HG02642 (cell line): Measurements from ENCODE around the gene ARHGDIA.

Experiments
- ATAC-seq: cut with Tn5 transposase; IDR thresholded peaks from one replicate; pipeline ENCODE4 v1.9.1; 2021; ENCODE audit warnings: mild to moderate bottlenecking; ENCODE audit not compliant: unreplicated experiment, poor library complexity

ARHGDIA gene

DNA sequence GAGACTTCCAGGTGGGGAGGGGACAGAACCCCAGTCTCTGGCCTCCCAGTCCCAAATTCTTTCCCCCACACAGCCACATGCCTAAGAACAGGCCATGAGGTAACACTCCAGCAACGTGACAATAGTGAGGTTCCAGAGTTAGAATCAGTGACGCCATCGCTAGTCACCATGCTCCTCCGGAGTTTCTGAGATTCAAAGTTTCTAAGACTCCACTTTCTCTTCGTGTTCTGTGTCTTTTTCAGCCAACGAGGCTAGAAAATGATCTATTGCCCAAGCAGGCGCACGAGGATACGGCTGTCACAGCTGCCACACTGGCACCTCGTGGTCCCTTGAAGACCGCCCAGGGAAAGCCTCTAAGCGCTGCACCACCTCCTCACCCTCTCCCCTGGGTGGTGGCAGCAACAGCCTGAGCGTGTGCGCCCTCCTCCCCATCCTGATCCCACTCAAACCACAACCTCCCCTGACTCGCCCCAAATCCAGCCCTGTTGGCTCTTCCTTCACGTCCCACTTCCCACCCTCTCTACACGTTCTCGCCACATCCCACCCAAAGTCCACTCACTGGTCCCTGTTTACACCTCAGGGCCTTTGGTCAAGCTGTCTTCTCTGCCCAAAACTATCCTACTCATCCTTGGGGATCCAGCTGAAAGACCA lies 39.1 kb downstream of the ARHGDIA start:
- no peak for ATAC-seq

DNA sequence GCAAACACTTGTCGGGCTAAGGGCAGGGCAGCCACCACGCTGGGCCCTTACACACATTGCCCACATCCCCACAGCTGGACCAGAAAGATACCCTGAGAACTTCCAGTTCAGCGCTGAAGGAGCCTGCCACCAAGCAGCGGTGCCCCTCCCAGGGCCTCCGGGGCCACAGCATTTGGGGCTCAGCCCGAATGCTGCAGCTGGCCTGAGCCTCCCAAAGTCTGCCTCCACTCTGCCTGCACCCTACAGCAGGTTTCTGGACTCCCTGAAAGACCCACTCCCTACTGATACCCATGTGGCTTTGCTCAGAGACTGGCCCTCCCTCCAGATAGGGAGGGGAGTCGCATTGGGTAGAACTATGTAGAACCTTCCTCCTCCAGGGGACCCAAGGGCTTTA lies 39.6 kb downstream of the ARHGDIA start:
- no peak for ATAC-seq

DNA sequence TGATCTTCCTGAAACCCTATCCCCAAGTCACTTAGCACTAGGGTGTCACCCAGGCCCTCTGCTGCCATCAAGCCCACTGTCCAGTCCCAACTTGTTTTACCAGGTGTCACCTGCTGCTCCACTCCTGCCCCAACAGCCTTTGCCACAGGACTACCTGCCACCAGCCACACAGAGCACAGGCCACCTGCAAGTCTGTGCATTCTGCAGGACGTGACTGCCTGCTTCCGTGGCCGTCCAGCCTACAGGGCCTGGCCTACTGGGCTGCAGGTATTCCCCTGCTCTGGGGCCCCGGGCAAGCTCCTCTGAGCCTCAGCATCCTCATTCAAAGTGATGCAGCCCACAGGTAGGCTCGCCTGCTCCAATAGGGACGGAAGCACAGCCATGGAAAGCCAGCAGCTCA lies 41.3 kb downstream of the ARHGDIA start:
- ATAC-seq = no peak

DNA sequence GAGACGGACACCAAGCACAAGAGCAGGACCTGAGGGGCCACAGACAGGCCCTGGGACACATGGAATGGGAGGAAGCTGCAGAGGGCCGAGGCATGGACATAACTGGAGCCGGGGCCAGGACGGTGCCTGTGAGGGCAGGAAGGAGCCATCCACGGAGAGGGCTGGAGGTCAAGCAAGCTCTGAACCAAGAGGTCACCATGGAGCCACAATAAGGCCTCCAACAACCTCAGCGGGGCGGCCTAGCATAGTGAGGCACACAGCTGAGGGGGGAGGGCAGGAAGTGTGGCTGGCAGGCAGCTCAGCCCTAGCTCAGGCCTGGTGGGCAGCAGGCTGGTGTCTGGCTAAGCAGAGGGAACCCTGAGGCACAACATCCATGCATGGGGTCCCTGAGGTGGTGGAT lies 42.5 kb downstream of the ARHGDIA start:
- ATAC-seq = no peak

DNA sequence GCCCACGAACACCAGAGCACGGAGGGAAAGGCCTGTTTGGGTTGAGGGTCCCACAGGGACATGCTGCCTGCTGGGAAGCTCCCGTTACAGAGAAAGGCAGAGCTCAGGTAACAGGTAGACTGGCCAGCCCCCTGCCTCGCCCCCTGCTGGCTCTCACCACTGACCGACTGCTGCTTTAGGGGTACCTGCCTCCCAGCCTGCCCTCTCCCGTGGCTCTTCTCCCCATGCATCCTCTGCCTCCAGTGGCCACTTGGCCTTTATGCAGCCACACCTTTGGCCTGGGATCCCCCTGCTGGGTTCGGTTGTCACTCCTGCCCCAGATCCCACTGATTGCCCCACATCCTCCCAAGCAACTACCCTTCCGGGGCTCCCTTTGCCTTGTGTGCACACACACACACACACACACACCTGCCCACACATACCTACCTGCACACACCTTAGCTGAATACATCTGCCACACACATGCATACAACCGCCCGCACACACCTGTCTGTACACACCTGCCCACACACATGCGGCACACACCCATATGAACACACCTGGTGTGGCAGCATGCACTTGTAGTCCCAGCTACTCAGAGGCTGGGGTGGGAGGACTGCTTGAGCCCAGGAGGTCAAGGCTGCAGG lies 45.2 kb downstream of the ARHGDIA start:
- ATAC-seq = no peak

DNA sequence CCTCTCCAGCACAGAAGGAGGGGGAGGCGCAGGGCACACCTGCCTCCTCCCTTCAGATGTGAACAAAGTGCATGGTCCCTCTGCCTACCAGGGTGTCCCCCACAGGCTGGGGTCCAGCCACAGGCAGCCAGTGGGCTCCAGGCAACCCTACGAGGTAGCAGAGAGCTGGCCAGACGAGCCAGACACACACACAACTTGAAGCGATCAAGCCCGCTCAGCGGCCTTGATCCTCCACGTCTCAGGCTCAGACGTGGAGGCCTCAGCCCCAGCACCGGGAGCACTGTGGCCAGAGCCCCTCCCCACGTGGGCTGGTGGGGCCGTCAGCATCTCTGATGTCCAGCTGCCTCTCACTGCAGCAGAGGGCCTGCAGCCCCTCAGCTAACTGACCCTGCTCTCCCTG lies 46.5 kb downstream of the ARHGDIA start:
- no peak for ATAC-seq

DNA sequence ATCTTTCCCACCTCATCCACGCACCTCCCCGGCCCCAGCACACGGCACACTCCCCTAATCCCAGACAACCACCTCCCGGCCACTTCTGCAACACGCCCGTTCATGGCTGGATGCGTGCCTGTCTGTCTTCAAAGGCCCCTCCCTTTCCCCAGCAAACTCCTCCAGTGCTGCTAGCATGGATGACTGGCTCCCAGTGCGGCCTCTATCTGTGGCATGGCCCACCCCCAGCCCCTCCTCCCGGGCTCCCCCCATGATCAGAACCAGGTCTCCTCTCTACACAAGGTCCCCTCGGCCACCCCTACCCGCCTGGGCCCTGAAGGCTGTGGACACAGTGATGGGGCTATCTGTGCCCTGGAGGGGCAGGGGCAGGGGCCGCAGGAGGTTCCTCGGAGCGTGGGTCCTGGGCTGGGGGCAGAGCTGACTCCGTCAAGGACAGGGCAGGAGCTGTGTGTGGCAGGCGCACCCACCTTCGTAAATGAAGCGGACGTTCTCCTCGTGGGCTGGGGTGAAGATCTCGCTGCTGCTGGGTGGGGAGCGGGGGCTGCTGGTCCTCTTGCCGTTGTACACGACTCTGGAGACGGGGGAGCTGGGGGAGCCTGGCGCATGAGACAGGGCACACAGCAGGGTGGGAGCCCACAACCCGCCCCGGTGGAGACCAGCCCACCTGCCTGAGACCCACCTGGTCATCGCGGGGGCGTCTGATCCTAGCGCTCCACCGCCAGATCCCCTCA lies 47.2 kb downstream of the ARHGDIA start:
- ATAC-seq = no peak

DNA sequence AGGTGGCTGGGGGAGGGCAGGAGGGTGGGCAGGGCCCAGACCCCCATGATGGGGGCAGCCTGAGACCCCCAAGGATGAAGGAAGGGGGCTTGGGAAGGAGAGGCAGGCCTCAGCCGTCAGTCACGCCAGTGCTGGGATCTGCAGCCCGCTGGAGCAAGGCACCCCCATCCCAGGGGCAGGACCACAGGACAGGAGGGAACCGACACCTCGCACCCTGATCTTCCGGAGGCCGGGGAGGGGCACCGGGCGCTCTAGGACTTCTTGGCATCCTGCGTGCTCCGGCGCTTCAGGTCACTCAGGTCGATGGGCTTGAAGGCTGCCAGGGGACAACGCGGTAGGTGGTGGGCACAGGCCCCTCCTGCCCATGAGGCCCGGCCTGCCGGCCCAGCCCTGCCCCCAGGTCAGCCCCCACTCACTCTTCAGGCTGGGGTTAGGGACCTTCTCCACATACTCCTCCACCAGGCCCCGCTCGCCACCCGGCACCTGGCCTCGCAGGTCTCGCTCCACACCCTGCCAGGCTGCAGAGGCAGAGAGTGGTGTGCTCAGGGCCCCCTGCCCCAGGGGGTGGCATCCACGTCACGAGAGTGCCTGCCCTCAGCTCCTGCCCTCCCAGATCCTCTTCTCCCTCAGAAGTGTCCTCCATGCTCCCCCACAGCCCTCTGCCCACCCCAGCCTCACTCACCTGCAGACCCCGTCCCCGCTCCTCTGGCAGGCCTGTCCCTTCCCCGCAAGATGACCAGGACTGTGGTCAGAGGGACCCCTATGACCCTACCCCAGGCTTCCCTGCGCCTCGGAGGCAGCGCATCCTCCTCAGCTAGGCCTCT lies 47.9 kb downstream of the ARHGDIA start:
- no peak for ATAC-seq

DNA sequence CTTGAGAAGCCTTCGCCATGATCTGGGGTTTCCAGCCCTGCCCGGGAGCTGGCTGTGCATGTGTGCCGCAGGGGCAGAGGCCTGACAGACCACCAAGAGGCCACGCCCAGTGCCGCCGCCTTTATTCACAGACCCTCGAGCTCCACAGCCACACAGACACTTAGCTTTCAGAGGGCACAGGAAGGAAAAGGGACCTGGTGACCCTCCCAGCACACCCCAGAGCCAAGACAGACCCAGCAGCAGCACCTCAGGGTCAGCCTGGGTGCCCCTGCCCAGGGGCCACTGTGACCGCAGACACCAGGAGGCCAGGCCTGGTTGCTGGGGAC lies 48.9 kb downstream of the ARHGDIA start:
- ATAC-seq = no peak

DNA sequence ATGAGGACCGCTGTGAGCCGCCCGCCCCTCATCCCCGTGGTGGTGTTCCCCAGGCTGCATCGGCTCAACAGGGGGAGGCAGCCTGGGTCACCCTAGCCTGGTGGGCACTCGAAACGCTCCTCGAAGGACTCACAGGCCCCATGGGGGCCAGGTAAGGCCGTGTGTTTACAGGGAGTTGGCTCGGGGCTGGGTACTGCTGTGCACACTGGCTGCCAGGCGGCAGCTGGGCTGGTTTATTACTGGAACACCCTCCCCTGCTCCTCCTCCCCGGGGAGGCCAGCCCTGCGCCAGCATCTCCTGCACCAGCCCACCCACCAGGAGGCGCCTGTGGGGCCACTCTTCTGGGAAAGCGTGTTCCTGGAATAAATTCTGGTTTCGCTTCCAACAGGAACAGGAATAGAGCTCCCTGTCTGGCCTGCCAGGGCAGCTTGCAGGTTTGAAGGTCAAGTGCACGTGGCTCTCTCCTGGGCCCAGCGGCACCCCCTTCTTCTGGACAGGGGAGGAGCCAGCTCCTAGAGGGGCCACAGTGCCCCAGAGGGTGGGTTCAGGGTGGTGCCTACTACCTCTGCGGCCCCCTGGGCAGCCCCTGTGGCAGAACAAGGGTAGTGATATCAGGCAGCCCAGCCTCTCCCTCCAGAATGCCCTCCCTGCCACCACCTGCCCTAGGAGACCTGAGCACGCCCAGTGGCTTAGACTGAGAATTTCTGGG lies 49.4 kb downstream of the ARHGDIA start:
- no peak for ATAC-seq

DNA sequence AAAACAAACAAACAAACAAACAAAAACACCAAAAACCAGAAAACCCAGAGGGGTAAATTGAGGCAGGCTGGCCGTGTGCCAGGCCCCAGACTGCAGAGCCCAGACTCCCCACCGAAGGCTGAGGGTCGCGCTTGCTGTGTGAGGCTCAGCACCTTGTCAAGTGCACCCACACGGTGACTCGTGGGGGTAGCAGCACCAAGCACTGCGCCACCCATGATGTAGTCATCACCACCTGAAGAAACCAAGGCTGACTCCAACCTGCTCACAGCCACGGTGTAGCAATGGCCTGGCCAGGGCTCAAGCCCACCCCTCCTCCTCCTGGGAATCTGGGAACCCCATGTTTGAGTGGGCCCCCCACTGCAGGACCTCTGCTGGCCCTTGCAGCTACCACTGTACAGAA lies 50.0 kb downstream of the ARHGDIA start:
- no peak for ATAC-seq

DNA sequence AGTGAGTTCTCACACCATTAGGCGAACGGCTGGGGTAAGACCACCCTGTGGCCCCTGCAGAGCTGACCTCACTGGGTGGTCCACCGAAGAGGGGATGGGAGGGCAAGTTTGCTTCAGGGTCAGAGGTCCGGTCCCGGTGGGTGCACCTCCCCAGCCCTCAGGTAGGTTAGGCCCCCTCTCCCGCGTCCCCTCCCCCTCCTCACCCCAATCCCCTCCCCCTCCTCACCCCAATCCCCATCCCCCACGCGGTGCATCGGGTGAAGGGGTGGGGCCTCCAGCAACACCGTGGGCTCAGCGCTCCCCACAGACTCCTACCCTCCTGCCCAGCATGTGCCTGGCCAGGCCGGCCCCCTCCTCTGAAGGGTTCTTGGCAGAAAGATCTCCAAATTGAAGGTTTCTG lies 51.4 kb downstream of the ARHGDIA start:
- no peak for ATAC-seq

DNA sequence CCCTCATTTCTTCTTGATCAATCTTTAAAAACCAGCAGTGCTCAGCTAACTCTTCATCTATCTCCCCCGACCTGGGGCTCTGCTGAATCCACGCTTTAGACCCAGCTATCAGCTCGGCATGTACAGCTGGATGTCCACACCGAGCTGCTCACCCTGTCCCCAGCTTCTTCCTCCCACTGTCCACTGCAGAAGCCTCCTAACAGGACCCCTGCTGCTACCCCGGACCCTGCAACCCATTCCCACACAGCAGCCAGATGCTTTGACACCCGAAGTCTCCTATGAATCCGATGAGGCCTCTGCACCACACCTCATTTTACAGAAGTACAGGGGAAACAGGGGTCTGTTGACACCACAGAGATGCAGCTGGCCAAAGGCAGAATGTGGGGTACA lies 53.4 kb downstream of the ARHGDIA start:
- no peak for ATAC-seq
